Raji (cell line): Measurements from ENCODE around the gene TRIM43B.
"Not testable (repeated sequence)": the region's sequence is repeated elsewhere in the genome, so short reads cannot be mapped to it uniquely, and the experiment has no call there.

Source experiments
- POLR2A ChIP-seq: IDR thresholded peaks from 2 replicates; pipeline ENCODE4 v1.6.1; 2011; ENCODE audit warnings: low read depth, low read length, control low read depth; ENCODE audit not compliant: insufficient read depth

The TRIM43B gene

GRCh38 chr2:95484654-95485053, at the start of gene TRIM43B:
Gene TRIM43B, minus strand, starts transcription at chr2:95484754. Its CDS starts 2,040 bp downstream, at chr2:95482714.
- TF ChIP-seq POLR2A = not testable (repeated sequence)

- no peak for TF ChIP-seq POLR2A
Observed at GRCh38 chr2:95531254-95531771, 46.8 kb upstream of the TRIM43B start.

DNA sequence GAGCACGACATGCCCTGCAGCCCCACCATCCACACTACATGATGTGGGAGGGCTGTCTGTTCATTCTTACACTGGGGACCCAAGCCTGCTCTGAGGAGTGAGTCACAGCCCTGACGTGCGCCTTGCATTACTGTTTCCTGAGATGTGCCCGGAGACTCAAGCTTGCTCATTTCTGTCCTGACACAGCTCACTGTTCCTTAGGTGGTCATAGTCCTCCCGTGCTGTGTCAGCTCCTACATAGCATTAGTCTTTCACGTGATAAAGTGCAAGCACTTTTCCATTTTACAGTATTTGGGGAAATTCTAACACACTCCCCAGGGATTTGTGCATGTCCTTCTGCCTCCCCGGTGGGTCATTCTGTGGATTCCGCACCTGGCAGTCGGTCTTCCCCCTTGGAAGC, 46.2 kb upstream of the TRIM43B start:
- TF ChIP-seq POLR2A = no peak

- no peak for TF ChIP-seq POLR2A
Observed at GRCh38 chr2:95526360-95527341, 42.1 kb upstream of the TRIM43B start.

- no peak for TF ChIP-seq POLR2A
Observed at GRCh38 chr2:95525294-95526035, 40.9 kb upstream of the TRIM43B start.

GRCh38 chr2:95524195-95524594, 39.6 kb upstream of the TRIM43B start:
- TF ChIP-seq POLR2A = no peak

- no peak for TF ChIP-seq POLR2A
Observed at GRCh38 chr2:95514718-95515117, 30.2 kb upstream of the TRIM43B start.

GRCh38 chr2:95509408-95509807, 24.9 kb upstream of the TRIM43B start:
- no peak for TF ChIP-seq POLR2A

DNA sequence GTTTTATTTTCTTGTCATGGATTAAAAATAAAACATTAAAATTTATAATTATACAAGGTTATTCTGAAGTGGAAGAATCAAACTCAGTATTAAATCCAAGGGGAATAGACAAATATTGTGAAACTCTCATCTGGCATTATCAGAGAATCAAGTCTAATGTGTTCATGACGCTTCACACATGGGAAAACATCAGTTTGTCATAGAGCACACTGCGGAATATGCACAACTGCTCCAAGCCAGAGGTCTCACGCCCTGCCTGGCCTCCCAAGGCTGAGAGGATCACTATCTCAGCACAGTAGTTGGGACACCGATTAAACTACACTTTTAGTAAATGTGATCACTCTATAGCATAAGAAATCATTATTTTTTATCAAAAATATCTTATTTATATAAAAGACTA, 20.7 kb upstream of the TRIM43B start:
- no peak for TF ChIP-seq POLR2A

GRCh38 chr2:95500854-95501253, 16.3 kb upstream of the TRIM43B start:
- no peak for TF ChIP-seq POLR2A
